ENCODE data around the gene MCM3.

GRCh38 chr6:52245425-52245824 lies 39.1 kb downstream of the MCM3 start:
- TF ChIP-seq POLR2AphosphoS5 (IDR thresholded peaks at IDR 0.05; ENCODE audit: borderline replicate concordance, low read depth, low read length) (no peak), EZH2 (IDR thresholded peaks at IDR 0.05) (no peak)
